DLD1 (cell line): ENCODE results near the gene STX16.
"Not testable (repeated sequence)": the region's sequence is repeated elsewhere in the genome, so short reads cannot be mapped to it uniquely, and the experiment has no call there.

Experiments used
- in situ Hi-C: cut with HindIII; loops from 2 replicates; pipeline ENCODE4 v1.10.0; 2017; ENCODE audit warnings: low sequenced_read_pairs

Gene STX16

GRCh38 chr20:58720890-58721289, 69.8 kb downstream of the STX16 start:
- in situ Hi-C loops: no loop called here

DNA sequence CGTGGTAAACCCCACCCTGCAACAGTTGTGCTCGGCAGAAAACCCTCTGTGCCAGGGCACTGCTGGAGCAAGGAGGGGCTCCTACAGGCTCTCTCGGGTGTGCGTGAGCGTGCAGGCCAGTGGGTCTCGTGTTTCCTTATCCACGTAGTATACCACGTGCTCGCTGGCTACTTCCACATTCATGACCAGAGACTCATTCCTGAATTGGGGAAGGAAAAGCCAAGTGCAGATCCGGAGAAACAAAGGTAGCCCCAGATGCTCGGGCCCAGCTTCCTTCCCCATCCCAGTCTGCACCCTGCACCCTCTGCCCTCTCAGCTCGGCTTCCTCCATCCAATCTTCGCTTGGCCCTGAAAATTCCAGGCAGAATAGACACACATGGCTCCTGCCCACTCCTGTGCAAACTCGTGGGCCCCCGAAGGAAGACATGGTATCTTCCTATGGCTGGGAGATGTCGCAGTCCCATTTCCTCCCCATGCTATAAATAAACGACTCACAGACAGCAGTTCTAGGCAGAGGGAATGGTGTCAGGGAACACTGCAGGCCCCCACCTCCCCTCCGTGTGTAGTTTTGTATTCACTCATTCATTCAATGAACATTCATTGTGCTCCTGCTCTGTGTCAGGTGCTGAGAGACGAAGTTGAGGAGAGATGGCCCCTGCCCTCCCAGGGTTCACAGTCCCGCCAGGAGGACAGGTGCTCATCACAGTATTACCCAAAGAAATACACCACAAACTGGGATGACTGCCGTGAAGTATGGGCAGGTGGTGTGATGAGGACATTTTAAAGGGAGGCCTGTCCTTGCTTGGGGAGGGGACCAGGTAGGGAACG, 71.1 kb downstream of the STX16 start:
- in situ Hi-C loops: no loop called here

GRCh38 chr20:58722877-58723627, 72.0 kb downstream of the STX16 start:
- in situ Hi-C loops: no loop called here

- in situ Hi-C loops: no loop called here
These were observed 72.5 kb downstream of the STX16 start for GRCh38 chr20:58723628-58723984.

DNA sequence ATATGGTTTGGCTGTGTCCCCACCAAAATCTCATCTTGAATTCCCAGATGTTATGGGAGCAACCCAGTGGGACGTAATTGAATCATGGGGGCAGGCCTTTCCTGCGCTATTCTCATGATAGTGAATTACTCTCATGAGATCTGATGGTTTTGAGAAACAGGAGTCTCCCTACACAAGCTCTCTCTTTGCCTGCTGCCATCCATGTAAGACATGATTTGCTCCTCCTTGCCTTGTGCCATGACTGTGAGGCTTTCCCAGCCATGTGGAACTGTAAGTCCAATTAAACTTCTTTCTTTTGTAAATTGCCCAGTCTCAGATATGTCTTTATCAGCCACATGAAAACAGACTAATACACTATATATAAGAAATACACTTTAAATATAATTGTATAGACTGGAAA, 75.1 kb downstream of the STX16 start:
- in situ Hi-C loops: not testable (repeated sequence)
